HG02623 (cell line): Measurements from ENCODE around the gene NRG2.

Source experiments
- ATAC-seq: cut with Tn5 transposase; IDR thresholded peaks from one replicate; pipeline ENCODE4 v1.9.1; 2021; ENCODE audit warnings: moderate library complexity; ENCODE audit not compliant: unreplicated experiment

Gene NRG2

GRCh38 chr5:139885172-139885856 lies 157.8 kb downstream of the NRG2 start:
- ATAC-seq = no peak

GRCh38 chr5:139884734-139885133 lies 158.4 kb downstream of the NRG2 start:
- ATAC-seq = no peak

- no peak for ATAC-seq
These were observed 159.0 kb downstream of the NRG2 start for GRCh38 chr5:139884144-139884543.

DNA sequence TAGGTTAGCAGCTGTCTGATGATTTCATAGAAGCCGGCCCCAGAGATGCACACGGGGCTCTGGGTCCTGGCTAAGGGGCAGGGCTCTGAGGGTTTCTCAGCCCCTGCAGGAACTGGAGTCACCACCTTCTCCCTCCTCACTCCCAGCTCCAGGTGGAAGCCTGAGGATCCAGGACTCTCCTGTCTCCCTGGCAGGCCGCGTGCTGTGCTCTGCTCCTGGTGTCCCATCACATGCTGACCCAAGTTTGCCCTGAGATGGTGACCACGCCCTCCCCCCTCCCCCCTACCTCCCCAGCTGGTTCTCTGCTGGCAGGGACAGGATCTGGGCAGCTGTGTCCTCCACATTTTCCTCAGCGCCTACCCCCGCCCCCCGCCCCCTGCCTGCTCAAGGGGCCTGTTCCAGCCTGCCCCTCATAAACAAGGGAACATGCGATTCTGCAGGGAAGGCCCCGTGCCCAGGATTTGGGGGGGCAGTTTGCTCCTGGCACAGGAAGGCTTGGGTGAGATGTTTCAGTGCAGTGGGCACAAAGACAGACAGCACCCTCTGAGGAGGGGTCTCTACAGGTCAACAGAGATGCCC lies 160.0 kb downstream of the NRG2 start:
- no peak for ATAC-seq

- ATAC-seq = no peak
These were observed 160.8 kb downstream of the NRG2 start for GRCh38 chr5:139882316-139882715.

- ATAC-seq = no peak
These were observed 161.9 kb downstream of the NRG2 start for GRCh38 chr5:139881143-139881733.

GRCh38 chr5:139880416-139881142 lies 162.5 kb downstream of the NRG2 start:
- ATAC-seq = no peak

GRCh38 chr5:139878093-139878492 lies 165.0 kb downstream of the NRG2 start:
- ATAC-seq = no peak

DNA sequence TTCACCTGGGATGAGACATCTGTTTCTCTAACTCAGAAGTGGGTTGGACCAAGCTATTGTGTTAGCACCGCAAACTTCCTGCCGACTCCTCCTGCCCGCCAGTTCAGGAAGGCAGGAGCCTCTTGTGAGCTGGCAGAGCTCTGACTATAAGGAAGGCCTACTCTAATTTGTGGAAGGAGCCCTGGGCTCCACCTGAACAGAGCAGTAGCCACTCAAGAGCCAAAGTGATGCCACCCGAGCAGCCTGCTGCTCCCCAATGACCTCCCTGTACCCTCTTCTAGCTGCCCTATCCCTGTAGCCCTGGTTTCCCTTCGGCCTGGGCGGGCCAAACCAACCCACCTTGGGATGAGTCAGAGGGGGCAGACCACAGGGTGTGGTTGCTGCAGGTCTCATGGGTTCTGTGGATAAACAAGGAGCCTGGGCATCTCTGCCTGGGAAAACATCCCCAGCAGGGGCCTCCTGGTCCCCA lies 165.9 kb downstream of the NRG2 start:
- ATAC-seq = no peak

GRCh38 chr5:139875957-139876356 lies 167.1 kb downstream of the NRG2 start:
- no peak for ATAC-seq

GRCh38 chr5:139872851-139873794 lies 170.0 kb downstream of the NRG2 start:
- ATAC-seq = no peak

DNA sequence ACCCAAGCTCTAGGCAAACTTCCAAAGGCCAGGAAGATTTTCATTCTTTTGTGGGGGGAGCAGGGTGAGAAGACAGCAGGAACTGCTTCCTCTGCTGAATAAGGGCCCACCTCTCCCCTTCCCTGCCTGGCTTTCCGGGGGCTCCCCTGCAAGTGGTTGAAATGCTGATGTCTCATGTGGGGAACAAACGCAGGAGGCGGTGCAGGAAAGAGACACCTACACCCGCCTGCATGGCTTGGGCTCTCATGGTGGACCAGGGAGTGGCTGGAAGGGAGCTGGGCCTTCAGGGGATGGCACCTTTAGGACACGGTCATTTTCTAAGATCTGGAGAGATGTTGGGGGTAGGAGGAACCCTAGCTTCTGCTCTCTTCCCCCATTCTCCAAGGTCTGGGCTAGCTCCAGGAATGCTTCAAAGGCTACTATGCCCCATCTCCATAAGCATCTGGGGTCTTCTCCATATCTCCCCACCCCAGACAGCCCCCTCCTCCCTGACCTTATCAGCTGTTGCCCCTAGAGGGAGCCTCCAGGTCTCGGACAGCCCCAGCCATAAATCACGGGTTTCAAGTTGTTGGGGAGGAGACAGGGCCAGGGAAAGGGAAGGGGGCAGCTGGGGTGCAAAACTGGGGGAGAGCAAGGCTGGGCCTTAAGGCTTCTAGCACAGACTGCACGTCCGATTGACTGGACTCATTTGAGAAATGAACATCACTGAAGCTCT lies 170.9 kb downstream of the NRG2 start:
- no peak for ATAC-seq

DNA sequence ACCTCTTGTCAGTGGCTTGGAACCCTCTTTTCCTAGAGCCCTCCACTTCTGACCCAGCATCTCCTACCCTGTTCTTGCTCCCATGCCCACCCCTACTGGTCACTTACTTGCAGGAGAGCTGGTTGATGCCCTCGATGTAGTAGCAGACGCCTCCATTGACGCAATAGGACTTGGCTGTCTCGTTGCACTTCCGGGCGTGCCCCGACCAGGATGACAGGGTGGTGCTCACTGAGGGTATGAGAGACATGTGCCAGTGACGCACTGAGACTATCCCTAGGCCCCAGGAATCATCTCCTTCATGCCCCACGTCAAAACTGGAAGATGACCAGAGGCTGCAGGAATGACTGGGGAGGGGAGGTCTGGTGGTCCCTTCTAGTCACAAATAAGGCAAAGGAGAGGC lies 171.5 kb downstream of the NRG2 start:
- no peak for ATAC-seq

DNA sequence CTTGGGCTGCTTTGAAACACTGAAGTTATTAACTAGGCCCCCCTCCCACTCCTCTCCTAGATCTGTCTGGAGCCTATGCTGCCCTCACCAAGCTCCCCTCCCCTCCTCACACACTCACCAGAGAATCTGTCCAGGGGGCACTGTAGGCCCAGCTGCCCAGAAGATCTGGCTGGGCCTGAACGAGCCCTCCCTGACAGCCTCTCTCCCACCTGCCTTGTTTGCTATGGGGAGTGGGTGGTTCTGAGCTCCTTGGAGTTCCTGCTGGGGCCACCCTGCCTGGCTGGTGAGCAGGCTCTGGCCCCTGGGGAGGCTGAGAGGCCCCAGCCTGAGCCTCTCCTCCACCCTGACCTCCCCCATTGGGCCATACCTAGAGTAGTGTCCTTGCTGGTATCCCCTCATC lies 172.4 kb downstream of the NRG2 start:
- ATAC-seq = no peak

GRCh38 chr5:139869042-139869790 lies 173.9 kb downstream of the NRG2 start:
- ATAC-seq = no peak

GRCh38 chr5:139867581-139867980 lies 175.5 kb downstream of the NRG2 start:
- no peak for ATAC-seq

DNA sequence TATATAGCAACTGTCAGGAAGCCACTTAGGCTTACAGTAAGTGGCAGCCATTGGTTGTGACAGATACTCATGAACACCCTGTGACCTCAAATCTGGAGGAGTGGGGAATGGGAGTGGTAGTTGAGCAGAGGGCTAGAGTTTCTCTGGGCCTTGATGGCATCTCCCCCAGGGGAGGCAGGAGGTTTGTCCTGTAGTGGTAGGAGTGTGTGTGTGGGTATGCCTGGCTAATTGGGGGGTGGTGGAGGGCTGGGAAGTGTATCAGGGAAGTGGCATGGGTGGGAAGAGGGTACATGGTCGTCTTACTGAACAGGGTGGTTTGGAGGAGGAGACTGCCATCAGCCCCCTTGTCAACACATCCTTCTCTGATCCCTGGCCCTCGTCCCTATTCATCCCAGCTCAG lies 176.0 kb downstream of the NRG2 start:
- ATAC-seq = no peak

DNA sequence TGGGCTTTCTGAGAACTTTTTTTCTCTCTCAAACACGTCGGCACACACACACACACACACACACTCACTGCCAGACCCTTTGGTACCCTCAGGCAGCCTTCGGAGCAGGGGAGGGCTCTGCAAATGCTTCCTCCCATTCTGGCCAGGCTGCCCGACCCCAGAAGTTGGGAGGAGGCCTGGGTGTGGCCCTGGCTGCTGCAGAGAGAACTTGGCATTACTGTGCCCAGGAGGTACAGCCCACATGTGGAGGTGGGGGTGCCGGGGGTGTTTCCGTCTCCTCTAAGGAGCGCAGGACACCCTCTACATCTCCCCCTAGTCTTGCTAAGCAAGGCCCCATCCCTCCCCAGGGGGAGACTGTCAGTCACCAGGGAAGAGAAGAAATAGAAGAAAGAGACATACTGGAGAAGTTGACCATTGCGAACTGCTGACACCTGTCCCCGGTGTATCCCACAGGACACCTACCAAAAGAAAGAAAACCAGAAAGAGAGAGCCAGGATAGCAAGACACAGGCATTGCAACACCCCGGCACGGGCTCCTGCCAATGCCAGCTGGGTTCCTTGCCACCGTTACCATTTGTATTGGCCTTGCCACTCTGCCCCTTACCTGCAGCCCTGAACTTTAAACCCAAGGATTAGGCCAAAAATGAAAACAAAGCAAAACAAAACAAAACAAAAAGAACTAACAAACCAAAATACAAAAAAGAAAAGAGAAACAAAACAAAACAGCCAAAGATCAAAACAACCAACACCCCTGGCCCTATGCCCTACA lies 178.2 kb downstream of the NRG2 start:
- ATAC-seq = no peak
